Lung (tissue), 12 donors: Measurements from ENCODE around the gene SLC35F3. TPM values are rescaled to one million over a fixed set of nuclear protein-coding genes. Genes with fewer than 3 reads are reported as not detected.

Experiments
- ATAC-seq: fragments of 200-7000 bp; cut with Tn5 transposase; one replicate; pipeline ENCODE4 v1.9.1; 2020; ENCODE audit warnings: moderate number of reproducible peaks; ENCODE audit not compliant: insufficient read depth, low FRiP score
- DNase-seq, 3 donors: peaks; one replicate each; pipeline ENCODE4 v3.0.0-alpha.2; 2013 to 2017
- H3K27ac ChIP-seq, 2 donors: one replicate each; pipeline ENCODE4 v1.5.1; 2013; ENCODE audit warnings: mild to moderate bottlenecking in 2 of 2, moderate library complexity in 2 of 2, control low read depth in 1 of 2, inconsistent platforms in 1 of 2, low read depth in 1 of 2, low read length in 1 of 2
- H3K27me3 ChIP-seq, 3 donors: one replicate each; pipeline ENCODE4 v1.5.1; 2013; ENCODE audit warnings: low read length in 2 of 3; ENCODE audit not compliant: control insufficient read depth in 3 of 3, insufficient read depth in 3 of 3
- H3K36me3 ChIP-seq, 4 donors: one replicate each; pipeline ENCODE4 v1.5.1; 2013; ENCODE audit warnings: low read length in 4 of 4, mild to moderate bottlenecking in 1 of 4, moderate library complexity in 1 of 4; ENCODE audit not compliant: control insufficient read depth in 4 of 4, insufficient read depth in 4 of 4
- H3K4me1 ChIP-seq, 5 donors: one replicate each; pipeline ENCODE4 v1.5.1; 2013; ENCODE audit warnings: low read length in 5 of 5, mild to moderate bottlenecking in 2 of 5, moderate library complexity in 1 of 5; ENCODE audit not compliant: control insufficient read depth in 5 of 5, insufficient read depth in 5 of 5
- H3K4me3 ChIP-seq: one replicate; pipeline ENCODE4 v1.5.1; 2013; ENCODE audit warnings: mild to moderate bottlenecking, control low read depth, moderate library complexity
- H3K9ac ChIP-seq, 2 donors: one replicate each; pipeline ENCODE4 v1.5.1; 2013; ENCODE audit warnings: low read length in 2 of 2, control low read depth in 1 of 2; ENCODE audit not compliant: insufficient read depth in 1 of 2
- H3K9me3 ChIP-seq, 4 donors: one replicate each; pipeline ENCODE4 v1.5.1; 2013; ENCODE audit warnings: low read length in 3 of 4, mild to moderate bottlenecking in 1 of 4, moderate library complexity in 1 of 4; ENCODE audit not compliant: control insufficient read depth in 4 of 4, insufficient read depth in 3 of 4
- CTCF ChIP-seq: IDR thresholded peaks from 2 replicates; pipeline ENCODE4 v1.5.1; 2012; ENCODE audit warnings: mild to moderate bottlenecking; ENCODE audit errors: control extremely low read depth, extremely low read depth
- WGBS, 2 donors: extraction: QIAGEN DNeasy Blood & Tissue Kit; methylation state at CpG; one replicate each; pipeline ENCODE4 v1.1.7; 2013; 5-methylcytosine and 5-hydroxymethylcytosine counted together
- polyA plus RNA-seq, 2 donors: library from polyadenylated mRNA; stranded (reverse); fragments of 200-250 nt; gene quantifications; one replicate each; pipeline ENCODE4 v1.2.1, GENCODE V29; 2013
- total RNA-seq, 2 donors: library from RNA; depleted of rRNA in 1 of 2; stranded (reverse); fragments of >200 nt in 1 of 2; gene quantifications; one replicate each; pipeline ENCODE4 v1.2.1, GENCODE V29; 2014 to 2021
- donor health status: control.
- donor health status: control.
- donor health status: Bipolar disorder and iron deficiency.
- donor health status: healthy.
- donor health status: DM: yes; HTN: yes; CAD: no.

SLC35F3 gene
- total and polyA plus RNA-seq, 4 donors: 0.09 to 1.4 (median 0.48) TPM

- Histone ChIP-seq H3K9ac (no peak overlapping the region), H3K4me3 (no peak overlapping the region), H3K36me3 (no peaks in the 10 kb centered on the region), H3K27me3 (no peaks in the 10 kb centered on the region), H3K4me1 (no peaks in the 10 kb centered on the region), H3K27ac (no peak overlapping the region), H3K9me3 (no peaks in the 10 kb centered on the region)
- WGBS, 2 donors: 76 to 86% methylated on average over 2 of the region's 2 CpGs
- no peak for TF ChIP-seq CTCF
- ATAC-seq (no peak), DNase-seq (no peak)
These were observed 84.7 kb downstream of the SLC35F3 start for GRCh38 chr1:233988963-233989696.

- H3K27ac ChIP-seq: no peak overlapping the region
- TF ChIP-seq CTCF: no peak
- no peaks in the 10 kb centered on the region for H3K27me3 ChIP-seq
- ATAC-seq (no peak), DNase-seq (no peak)
- no peaks in the 10 kb centered on the region for H3K4me1 ChIP-seq
- H3K4me3 ChIP-seq: no peak overlapping the region
- H3K36me3 ChIP-seq: no peaks in the 10 kb centered on the region
- no peaks in the 10 kb centered on the region for H3K9me3 ChIP-seq
- no peak overlapping the region for H3K9ac ChIP-seq
- 48 to 74% methylated on average over 2 of the region's 2 CpGs for WGBS, 2 donors
These were observed 86.0 kb downstream of the SLC35F3 start for GRCh38 chr1:233990486-233990885.

- Histone ChIP-seq H3K9ac (no peak overlapping the region), H3K4me3 (no peak overlapping the region), H3K27ac (no peak overlapping the region), H3K36me3 (no peaks in the 10 kb centered on the region), H3K4me1 (no peaks in the 10 kb centered on the region), H3K9me3 (no peaks in the 10 kb centered on the region), H3K27me3 (no peaks in the 10 kb centered on the region)
- no peak for TF ChIP-seq CTCF
- no peak for DNase-seq
- WGBS, 2 donors: 48 to 58% methylated on average over 6 of the region's 6 CpGs
- no peak for ATAC-seq
These were observed 89.2 kb downstream of the SLC35F3 start for GRCh38 chr1:233993651-233994050.

- DNase-seq (no peak), ATAC-seq (no peak)
- H3K9me3 ChIP-seq: no peaks in the 10 kb centered on the region
- no peaks in the 10 kb centered on the region for H3K27me3 ChIP-seq
- no peak overlapping the region for H3K27ac ChIP-seq
- no peaks in the 10 kb centered on the region for H3K36me3 ChIP-seq
- H3K9ac ChIP-seq: no peak overlapping the region
- no peak for TF ChIP-seq CTCF
- H3K4me1 ChIP-seq: no peaks in the 10 kb centered on the region
- WGBS, 2 donors: 78 to 91% methylated on average over 3 of the region's 3 CpGs
- H3K4me3 ChIP-seq: no peak overlapping the region
These were observed 89.6 kb downstream of the SLC35F3 start for GRCh38 chr1:233994112-233994511.
